B cell (primary cell): ENCODE data around the gene USH1C. TPM values are rescaled to one million over a fixed set of nuclear protein-coding genes. Genes with fewer than 3 reads are reported as not detected.

ENCODE experiments used
- ATAC-seq: fragments of 200-7000 bp; cut with Tn5 transposase; one replicate; pipeline ENCODE4 v1.10.0; 2021; ENCODE audit warnings: low read depth, mild to moderate bottlenecking, moderate number of reproducible peaks, moderate library complexity
- CTCF ChIA-PET: fragments of 350-600 bp; sonication (Branson Sonifier 250); formaldehyde crosslinking; loops from one replicate; lab custom pipeline; 2021; ENCODE audit warnings: antibody characterized with exemption, inconsistent platforms; lab: Charles Lee
- POLR2A ChIA-PET: fragments of 350-600 bp; sonication (Branson Sonifier 250); formaldehyde crosslinking; loops from one replicate; lab custom pipeline; 2021; ENCODE audit warnings: antibody characterized with exemption; lab: Charles Lee
- DNase-seq: peaks from one replicate; pipeline ENCODE4 v3.0.0; 2013
- H2AFZ ChIP-seq: 2 replicates; pipeline ENCODE4 v1.6.1; 2012; ENCODE audit warnings: mild to moderate bottlenecking, low read depth, low read length; ENCODE audit not compliant: insufficient read depth, poor library complexity, severe bottlenecking
- H3K27ac ChIP-seq, 2 donors: 1 replicate in 1 of 2; 2 replicates in 1 of 2; pipeline ENCODE4 v1.5.1; 2012 to 2013; ENCODE audit warnings: low read length in 2 of 2, mild to moderate bottlenecking in 2 of 2, moderate library complexity in 1 of 2
- H3K27me3 ChIP-seq, 4 experiments: fragments of 200-600 bp in 1 of 4; sonication (generic) in 1 of 4; replicated peaks in 1 of 4; 1 replicate in 2 of 4; 2 replicates in 2 of 4; pipeline versions ENCODE4 v1.6.1 to v1.7.0; 2013 to 2016; ENCODE audit warnings: low read length in 3 of 4, mild to moderate bottlenecking in 2 of 4, mixed read lengths in 1 of 4, moderate library complexity in 1 of 4; ENCODE audit not compliant: insufficient read depth in 4 of 4, control insufficient read depth in 3 of 4; ENCODE audit errors: control extremely low read depth in 1 of 4
- H3K36me3 ChIP-seq, 2 experiments: replicated peaks in 1 of 2; 1 replicate in 1 of 2; 2 replicates in 1 of 2; pipeline versions ENCODE4 v1.6.1 to v1.7.1; 2013; ENCODE audit warnings: low read length in 1 of 2; ENCODE audit not compliant: insufficient read depth in 2 of 2, control insufficient read depth in 1 of 2; ENCODE audit errors: control extremely low read depth in 1 of 2, extremely low read depth in 1 of 2
- H3K4me1 ChIP-seq, 2 donors: fragments of 200-600 bp in 1 of 2; sonication (generic) in 1 of 2; 1 replicate in 1 of 2; 2 replicates in 1 of 2; pipeline versions ENCODE4 v1.5.1 to v1.6.1; 2013 to 2017; ENCODE audit warnings: low read length in 2 of 2; ENCODE audit not compliant: control insufficient read depth in 2 of 2, insufficient read depth in 2 of 2
- H3K4me2 ChIP-seq: replicated peaks from 2 replicates; pipeline ENCODE3; 2012; ENCODE audit warnings: mild to moderate bottlenecking, low read depth, low read length; ENCODE audit not compliant: poor library complexity, severe bottlenecking
- H3K4me3 ChIP-seq, 5 experiments: fragments of 200-600 bp in 1 of 5; sonication (generic) in 1 of 5; 1 replicate in 3 of 5; 2 replicates in 2 of 5; pipeline versions ENCODE4 v1.5.1 to v1.7.0; 2011 to 2016; ENCODE audit warnings: low read length in 4 of 5, mild to moderate bottlenecking in 4 of 5, low read depth in 2 of 5, control low read depth in 1 of 5, moderate library complexity in 1 of 5; ENCODE audit not compliant: insufficient read depth in 1 of 5; ENCODE audit errors: control extremely low read depth in 1 of 5, extremely low read depth in 1 of 5
- H3K79me2 ChIP-seq: fragments of 200-600 bp; sonication (generic); one replicate; pipeline ENCODE4 v1.6.0; 2016; ENCODE audit warnings: low read length; ENCODE audit not compliant: control insufficient read depth, insufficient read depth
- H3K9ac ChIP-seq: fragments of 200-600 bp; sonication (generic); 2 replicates; pipeline ENCODE4 v1.6.1; 2017; ENCODE audit warnings: mild to moderate bottlenecking, low read length, moderate library complexity
- H3K9me3 ChIP-seq, 3 donors: one replicate each; pipeline versions ENCODE4 v1.6.1 to v1.7.1; 2013; ENCODE audit warnings: low read length in 2 of 3; ENCODE audit not compliant: control insufficient read depth in 2 of 3, insufficient read depth in 1 of 3; ENCODE audit errors: control extremely low read depth in 1 of 3
- H4K20me1 ChIP-seq: 2 replicates; pipeline ENCODE4 v1.6.0; 2012; ENCODE audit warnings: mild to moderate bottlenecking, low read length; ENCODE audit not compliant: insufficient read depth, control insufficient read depth, poor library complexity, severe bottlenecking
- H3K27ac Mint-ChIP-seq: one replicate; pipeline ENCODE4 v1.8.0; 2021; ENCODE audit warnings: mixed read lengths
- H3K27me3 Mint-ChIP-seq: one replicate; pipeline ENCODE4 v1.8.0; 2021; ENCODE audit warnings: mixed read lengths
- H3K4me1 Mint-ChIP-seq: one replicate; pipeline ENCODE4 v1.8.0; 2021; ENCODE audit warnings: mixed read lengths
- H3K4me3 Mint-ChIP-seq: one replicate; pipeline ENCODE4 v1.8.0; 2021; ENCODE audit warnings: mixed read lengths
- H3K9me3 Mint-ChIP-seq: one replicate; pipeline ENCODE4 v1.8.0; 2022; ENCODE audit warnings: mixed read lengths; ENCODE audit not compliant: insufficient read depth
- EZH2 ChIP-seq: IDR thresholded peaks from 2 replicates; pipeline ENCODE4 v1.6.1; 2012; ENCODE audit warnings: borderline replicate concordance, low read depth, mild to moderate bottlenecking, moderate library complexity, low read length; ENCODE audit not compliant: insufficient read depth, poor library complexity, severe bottlenecking
- WGBS: methylation state at CpG from one replicate; pipeline ENCODE4 v1.1.5; 2013; ENCODE audit warnings: missing lambda C conversion rate; ENCODE audit not compliant: insufficient coverage; 5-methylcytosine and 5-hydroxymethylcytosine counted together
- intact Hi-C: fragments of 100-400 bp; cut with micrococcal nuclease; formaldehyde crosslinking; loops from one replicate; pipeline ENCODE4 v1.10.0; 2022
- polyA plus RNA-seq: library from polyadenylated mRNA; depleted of rRNA; stranded (reverse); fragments of >200 nt; gene quantifications from 2 replicates; pipeline ENCODE4 v1.2.3, GENCODE V29; 2012
- total RNA-seq, 2 donors: library from RNA; stranded (reverse); fragments of 120-200 nt in 1 of 2; gene quantifications; 1 replicate in 1 of 2; 2 replicates in 1 of 2; pipeline versions ENCODE4 v1.2.3 to v1.2.4, GENCODE V29; 2013 to 2022
- TF ChIP-seq, protein P1 (sequence below): fragments of 200-600 bp; IDR thresholded peaks from one replicate; pipeline ENCODE4 v1.8.0; 2022; ENCODE audit warnings: antibody characterized with exemption, mild to moderate bottlenecking

USH1C gene
- total and polyA plus RNA-seq, 2 donors (not counting 1 experiment from before 2014, with no cell fraction given) = not detected

GRCh38 chr11:17477361-17477760, 66.9 kb downstream of the USH1C start:
- no peaks in the 10 kb centered on the region for H3K9me3 Mint-ChIP-seq
- TF ChIP-seq, protein P1, sequence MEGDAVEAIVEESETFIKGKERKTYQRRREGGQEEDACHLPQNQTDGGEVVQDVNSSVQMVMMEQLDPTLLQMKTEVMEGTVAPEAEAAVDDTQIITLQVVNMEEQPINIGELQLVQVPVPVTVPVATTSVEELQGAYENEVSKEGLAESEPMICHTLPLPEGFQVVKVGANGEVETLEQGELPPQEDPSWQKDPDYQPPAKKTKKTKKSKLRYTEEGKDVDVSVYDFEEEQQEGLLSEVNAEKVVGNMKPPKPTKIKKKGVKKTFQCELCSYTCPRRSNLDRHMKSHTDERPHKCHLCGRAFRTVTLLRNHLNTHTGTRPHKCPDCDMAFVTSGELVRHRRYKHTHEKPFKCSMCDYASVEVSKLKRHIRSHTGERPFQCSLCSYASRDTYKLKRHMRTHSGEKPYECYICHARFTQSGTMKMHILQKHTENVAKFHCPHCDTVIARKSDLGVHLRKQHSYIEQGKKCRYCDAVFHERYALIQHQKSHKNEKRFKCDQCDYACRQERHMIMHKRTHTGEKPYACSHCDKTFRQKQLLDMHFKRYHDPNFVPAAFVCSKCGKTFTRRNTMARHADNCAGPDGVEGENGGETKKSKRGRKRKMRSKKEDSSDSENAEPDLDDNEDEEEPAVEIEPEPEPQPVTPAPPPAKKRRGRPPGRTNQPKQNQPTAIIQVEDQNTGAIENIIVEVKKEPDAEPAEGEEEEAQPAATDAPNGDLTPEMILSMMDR = no peak
- no peak for TF ChIP-seq EZH2
- POLR2A ChIA-PET = no interaction called here
- H3K27ac Mint-ChIP-seq = no peak overlapping the region
- Histone ChIP-seq H3K79me2 (no peaks in the 10 kb centered on the region), H3K27ac (no peak overlapping the region), H3K4me1 (no peaks in the 10 kb centered on the region), H3K36me3 (no peaks in the 10 kb centered on the region), H3K9ac (no peak overlapping the region), H3K9me3 (no peaks in the 10 kb centered on the region), H3K4me2 (no peak overlapping the region), H3K27me3 (peaks cover 0 to 38% (median 8%) of the 10 kb centered on the region in 4 experiments), H2AFZ (no peak overlapping the region), H3K4me3 (no peak overlapping the region), H4K20me1 (no peaks in the 10 kb centered on the region)
- peaks cover 45% of the 10 kb centered on the region for H3K27me3 Mint-ChIP-seq
- CTCF ChIA-PET = no interaction called here
- ATAC-seq (no peak), DNase-seq (no peak)
- H3K4me1 Mint-ChIP-seq = no peaks in the 10 kb centered on the region
- 49% methylated on average over 4 of the region's 6 CpGs for WGBS
- no peak overlapping the region for H3K4me3 Mint-ChIP-seq
- intact Hi-C loops = no loop called here

DNA sequence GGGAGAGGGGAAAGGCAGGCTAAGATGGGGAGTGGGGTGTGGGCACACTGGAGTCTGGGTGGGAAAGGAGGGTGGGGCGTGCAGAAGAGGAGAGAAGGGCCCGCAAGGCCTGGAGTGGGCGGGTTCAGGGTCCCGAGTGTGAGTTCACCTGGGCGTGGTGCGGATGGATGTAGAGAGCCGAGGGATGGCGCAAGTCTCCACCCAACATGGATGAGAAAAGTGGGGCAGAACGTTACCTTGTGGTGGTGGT, 67.2 kb downstream of the USH1C start:
- Mint-ChIP-seq H3K9me3 (no peaks in the 10 kb centered on the region), H3K27me3 (peaks cover 45% of the 10 kb centered on the region), H3K4me3 (no peak overlapping the region), H3K27ac (no peak overlapping the region), H3K4me1 (no peaks in the 10 kb centered on the region)
- Histone ChIP-seq H3K9ac (no peak overlapping the region), H3K27me3 (peaks cover 0 to 39% (median 8%) of the 10 kb centered on the region in 4 experiments), H3K9me3 (no peaks in the 10 kb centered on the region), H3K36me3 (no peaks in the 10 kb centered on the region), H3K4me1 (no peaks in the 10 kb centered on the region), H4K20me1 (no peaks in the 10 kb centered on the region), H3K79me2 (no peaks in the 10 kb centered on the region), H3K4me2 (no peak overlapping the region), H2AFZ (no peak overlapping the region), H3K27ac (no peak overlapping the region), H3K4me3 (no peak overlapping the region)
- POLR2A ChIA-PET = no interaction called here
- DNase-seq = no peak
- intact Hi-C loops = no loop called here
- ATAC-seq = no peak
- 19% methylated on average over 9 of the region's 9 CpGs for WGBS
- CTCF ChIA-PET = no interaction called here
- TF ChIP-seq EZH2 = no peak
- TF ChIP-seq, protein P1 = no peak
